RPMI7951 (cell line): Measurements from ENCODE around the gene ETV2. TPM values are rescaled to one million over a fixed set of nuclear protein-coding genes. Genes with fewer than 3 reads are reported as not detected.
"Not testable (repeated sequence)": the region's sequence is repeated elsewhere in the genome, so short reads cannot be mapped to it uniquely, and the experiment has no call there.

Source experiments
- DNase-seq: peaks from one replicate; pipeline ENCODE4 v3.0.0-alpha.2; 2012; ENCODE audit warnings: low read depth
- total RNA-seq: library from RNA; depleted of rRNA; stranded (reverse); fragments of >200 nt; shearing (Covaris generic); gene quantifications from 2 replicates; pipeline ENCODE4 v1.2.3, GENCODE V29; 2014

ETV2 gene
- total RNA-seq, 1 experiment from 2014 or later, result 1.1 TPM

- no peak for DNase-seq
Observed at GRCh38 chr19:35628264-35628564, 13.3 kb upstream of the ETV2 start.

GRCh38 chr19:35628565-35629331, 12.8 kb upstream of the ETV2 start, which contains the start of gene RBM42:
Gene RBM42 (plus strand): TSS chr19:35629036. CDS start chr19:35629154, 118 bp downstream.
- DNase-seq, result peak; percentile 100

GRCh38 chr19:35629332-35629633, 12.3 kb upstream of the ETV2 start:
- DNase-seq, result no peak

- DNase-seq, result no peak
Observed at GRCh38 chr19:35633727-35634440, 7.7 kb upstream of the ETV2 start.

- DNase-seq, result no peak
Observed at GRCh38 chr19:35636651-35637050, 4.9 kb upstream of the ETV2 start.

- no peak for DNase-seq
Observed at GRCh38 chr19:35637165-35637564, 4.4 kb upstream of the ETV2 start.

GRCh38 chr19:35639321-35639639, 2.3 kb upstream of the ETV2 start:
- no peak for DNase-seq

GRCh38 chr19:35639863-35640262, 1.7 kb upstream of the ETV2 start:
- no peak for DNase-seq

GRCh38 chr19:35642312-35642711, 767 bp downstream of the ETV2 start:
- peak; percentile 32 for DNase-seq

GRCh38 chr19:35642798-35643254, 1.3 kb downstream of the ETV2 start:
- no peak for DNase-seq

GRCh38 chr19:35643255-35644205, 2.0 kb downstream of the ETV2 start:
- DNase-seq, result peak; percentile 84

GRCh38 chr19:35644206-35644986, 2.9 kb downstream of the ETV2 start:
- DNase-seq, result peak; percentile 96

- DNase-seq, result peak; percentile 71
Observed at GRCh38 chr19:35644987-35645679, 3.6 kb downstream of the ETV2 start.

- no peak for DNase-seq
Observed at GRCh38 chr19:35645680-35646511, 4.4 kb downstream of the ETV2 start.

- peak; percentile 98 for DNase-seq
Observed at GRCh38 chr19:35648017-35648961, 6.7 kb downstream of the ETV2 start, which contains the start of gene COX6B1. Gene COX6B1 (plus strand): TSS chr19:35648323. CDS start chr19:35651244, 2,921 bp downstream.

- no peak for DNase-seq
Observed at GRCh38 chr19:35650581-35650980, 9.0 kb downstream of the ETV2 start.

GRCh38 chr19:35654828-35655227, 13.3 kb downstream of the ETV2 start:
- not testable (repeated sequence) for DNase-seq

GRCh38 chr19:35655600-35655999, 14.1 kb downstream of the ETV2 start:
- no peak for DNase-seq

GRCh38 chr19:35656700-35657099, 15.2 kb downstream of the ETV2 start:
- DNase-seq, result no peak
